ENCODE results near the gene NT5C3B. TPM values are rescaled to one million over a fixed set of nuclear protein-coding genes. Genes with fewer than 3 reads are reported as not detected.

Gene NT5C3B
- total and polyA plus RNA-seq, 4 donors: 43.5 to 155 (median 82.3) TPM

- H3K27me3 ChIP-seq (ENCODE audit: control insufficient read depth in 1 of 2, insufficient read depth in 2 of 2, low read length in 1 of 2): no peaks in the 10 kb centered on the region
- no peaks in the 10 kb centered on the region for H3K9me3 ChIP-seq (ENCODE audit: control insufficient read depth, low read length)
- intact Hi-C loops (cut with DNase I): no loop called here
- no peaks in the 10 kb centered on the region for H3K36me3 ChIP-seq (ENCODE audit: control insufficient read depth in 1 of 2, insufficient read depth in 2 of 2, low read length in 1 of 2)
- ATAC-seq (ENCODE audit: low FRiP score) (no peak), DNase-seq (no peak)
- WGBS, 2 donors: 88 to 93% methylated on average over 10 of the region's 10 CpGs
- H3K4me1 ChIP-seq (ENCODE audit: control insufficient read depth in 1 of 2, insufficient read depth in 2 of 2, low read length in 2 of 2): no peaks in the 10 kb centered on the region
- no peak overlapping the region for H3K4me3 ChIP-seq (ENCODE audit: low read length in 2 of 2)
- no peak overlapping the region for H3K27ac ChIP-seq (ENCODE audit: low read depth in 1 of 2, low read length in 2 of 2)
Measured at GRCh38 chr17:41796121-41796895, 39.7 kb downstream of the NT5C3B start.

DNA sequence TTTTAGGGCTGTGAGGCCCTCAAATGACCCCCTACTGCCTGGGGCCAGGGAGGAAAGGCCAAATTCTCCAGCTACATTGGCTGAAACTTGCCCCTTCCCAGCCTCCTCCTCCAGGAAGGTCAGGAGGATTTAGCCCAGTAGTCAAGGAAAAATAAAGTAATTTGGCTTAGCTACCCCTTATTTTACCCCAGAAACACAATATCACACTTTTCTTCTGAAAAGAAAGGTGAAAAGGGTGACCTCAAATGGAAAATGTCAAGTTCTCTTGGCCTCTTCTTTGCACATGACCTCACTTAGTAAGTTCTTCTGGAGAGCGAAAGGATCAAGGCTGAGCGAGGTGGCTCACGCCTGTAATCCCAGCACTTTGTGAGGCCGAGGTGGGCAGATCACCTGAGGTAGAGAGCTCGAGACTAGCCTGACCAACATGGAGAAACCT, 41.5 kb downstream of the NT5C3B start:
- no peak overlapping the region for H3K4me3 ChIP-seq (ENCODE audit: low read length in 2 of 2)
- intact Hi-C loops (cut with DNase I): no loop called here
- no peak overlapping the region for H3K27ac ChIP-seq (ENCODE audit: low read depth in 1 of 2, low read length in 2 of 2)
- ATAC-seq (ENCODE audit: low FRiP score) (no peak), DNase-seq (no peak)
- WGBS, 2 donors: 96 to 97% methylated on average over 5 of the region's 5 CpGs
- no peaks in the 10 kb centered on the region for H3K36me3 ChIP-seq (ENCODE audit: control insufficient read depth in 1 of 2, insufficient read depth in 2 of 2, low read length in 1 of 2)
- no peaks in the 10 kb centered on the region for H3K27me3 ChIP-seq (ENCODE audit: control insufficient read depth in 1 of 2, insufficient read depth in 2 of 2, low read length in 1 of 2)
- no peaks in the 10 kb centered on the region for H3K9me3 ChIP-seq (ENCODE audit: control insufficient read depth, low read length)
- H3K4me1 ChIP-seq (ENCODE audit: control insufficient read depth in 1 of 2, insufficient read depth in 2 of 2, low read length in 2 of 2): no peaks in the 10 kb centered on the region

DNA sequence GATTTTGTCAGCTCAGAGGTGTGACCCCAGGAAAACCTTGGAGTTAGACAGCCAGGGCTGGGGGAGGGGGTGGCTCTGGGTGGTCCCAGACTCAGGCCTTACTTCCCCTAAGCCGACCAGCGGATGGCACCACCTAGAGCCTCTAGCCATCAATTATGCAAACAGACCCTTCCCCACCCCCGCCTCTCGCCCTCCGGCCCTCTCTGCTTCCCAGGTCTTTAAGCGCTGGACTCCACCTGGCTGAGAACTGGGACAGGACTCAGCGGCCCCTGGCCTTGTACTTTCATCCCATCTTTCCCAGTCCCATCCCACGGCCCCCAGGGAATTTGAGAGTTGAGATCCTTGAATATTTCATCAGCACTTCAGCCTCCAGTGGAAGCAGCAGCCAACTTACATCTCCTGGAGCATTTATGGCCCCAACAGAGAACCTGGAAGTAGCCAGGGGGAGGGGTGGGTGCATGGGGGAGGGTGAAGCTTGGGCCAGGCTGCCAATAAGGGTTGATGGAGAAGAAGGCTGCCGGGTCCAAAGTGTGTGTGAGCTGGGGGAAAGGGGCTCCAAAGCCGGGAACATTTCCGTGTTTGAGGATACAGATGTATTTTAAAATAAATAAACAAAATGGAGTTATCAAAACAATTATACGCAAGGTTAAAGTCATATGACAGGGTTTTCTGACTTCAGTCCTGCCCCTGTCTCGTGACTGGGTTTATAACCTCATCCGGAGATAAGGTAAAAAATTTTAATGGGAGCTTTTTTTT, 42.1 kb downstream of the NT5C3B start:
- intact Hi-C loops (cut with DNase I): no loop called here
- H3K27ac ChIP-seq (ENCODE audit: low read depth in 1 of 2, low read length in 2 of 2): no peak overlapping the region
- H3K36me3 ChIP-seq (ENCODE audit: control insufficient read depth in 1 of 2, insufficient read depth in 2 of 2, low read length in 1 of 2): no peaks in the 10 kb centered on the region
- no peaks in the 10 kb centered on the region for H3K9me3 ChIP-seq (ENCODE audit: control insufficient read depth, low read length)
- no peaks in the 10 kb centered on the region for H3K4me1 ChIP-seq (ENCODE audit: control insufficient read depth in 1 of 2, insufficient read depth in 2 of 2, low read length in 2 of 2)
- H3K4me3 ChIP-seq (ENCODE audit: low read length in 2 of 2): no peak overlapping the region
- ATAC-seq (ENCODE audit: low FRiP score): peak; percentile 39
- WGBS, 2 donors: 87 to 88% methylated on average over 14 of the region's 14 CpGs
- no peak for DNase-seq
- no peaks in the 10 kb centered on the region for H3K27me3 ChIP-seq (ENCODE audit: control insufficient read depth in 1 of 2, insufficient read depth in 2 of 2, low read length in 1 of 2)

GRCh38 chr17:41792845-41793783, 42.9 kb downstream of the NT5C3B start:
- ATAC-seq (ENCODE audit: low FRiP score): peak; percentile 71
- H3K4me3 ChIP-seq (ENCODE audit: low read length in 2 of 2): no peak overlapping the region
- no peaks in the 10 kb centered on the region for H3K27me3 ChIP-seq (ENCODE audit: control insufficient read depth in 1 of 2, insufficient read depth in 2 of 2, low read length in 1 of 2)
- H3K4me1 ChIP-seq (ENCODE audit: control insufficient read depth in 1 of 2, insufficient read depth in 2 of 2, low read length in 2 of 2): no peaks in the 10 kb centered on the region
- DNase-seq: peak in 1 of 2 donors; percentile 63
- no peak overlapping the region for H3K27ac ChIP-seq (ENCODE audit: low read depth in 1 of 2, low read length in 2 of 2)
- H3K36me3 ChIP-seq (ENCODE audit: control insufficient read depth in 1 of 2, insufficient read depth in 2 of 2, low read length in 1 of 2): no peaks in the 10 kb centered on the region
- intact Hi-C loops (cut with DNase I): no loop called here
- WGBS, 2 donors: 24 to 27% methylated on average over 22 of the region's 22 CpGs
- no peaks in the 10 kb centered on the region for H3K9me3 ChIP-seq (ENCODE audit: control insufficient read depth, low read length)

DNA sequence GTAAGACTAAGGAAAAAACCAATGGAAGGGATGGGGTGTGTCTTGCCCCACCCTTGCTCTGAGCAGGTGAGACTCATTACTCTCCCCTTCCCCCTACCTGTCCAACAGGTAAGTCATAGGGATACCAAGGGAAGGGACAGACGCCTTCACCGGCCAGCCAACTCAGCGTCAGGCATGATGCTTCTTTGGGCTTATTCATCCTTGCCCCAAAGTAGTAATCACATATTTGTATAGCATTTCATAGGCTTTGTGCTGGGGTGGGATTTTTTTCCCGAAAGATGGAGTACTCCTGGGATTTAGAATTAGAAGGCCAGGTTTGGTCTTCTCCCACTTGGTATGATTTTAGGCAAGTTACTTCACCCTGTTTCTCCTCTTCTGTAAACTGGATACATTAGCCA, 49.0 kb downstream of the NT5C3B start:
- WGBS, 2 donors: 33 to 37% methylated on average over 4 of the region's 4 CpGs
- DNase-seq (no peak), ATAC-seq (ENCODE audit: low FRiP score) (no peak)
- no peaks in the 10 kb centered on the region for H3K9me3 ChIP-seq (ENCODE audit: control insufficient read depth, low read length)
- peaks cover 0 to 6% of the 10 kb centered on the region in 2 donors for H3K4me1 ChIP-seq (ENCODE audit: control insufficient read depth in 1 of 2, insufficient read depth in 2 of 2, low read length in 2 of 2)
- H3K36me3 ChIP-seq (ENCODE audit: control insufficient read depth in 1 of 2, insufficient read depth in 2 of 2, low read length in 1 of 2): no peaks in the 10 kb centered on the region
- no peak overlapping the region for H3K27ac ChIP-seq (ENCODE audit: low read depth in 1 of 2, low read length in 2 of 2)
- H3K27me3 ChIP-seq (ENCODE audit: control insufficient read depth in 1 of 2, insufficient read depth in 2 of 2, low read length in 1 of 2): no peaks in the 10 kb centered on the region
- intact Hi-C loops (cut with DNase I): no loop called here
- no peak overlapping the region for H3K4me3 ChIP-seq (ENCODE audit: low read length in 2 of 2)

- peaks cover 0 to 6% of the 10 kb centered on the region in 2 donors for H3K4me1 ChIP-seq (ENCODE audit: control insufficient read depth in 1 of 2, insufficient read depth in 2 of 2, low read length in 2 of 2)
- peak within 1 kb of the TSS; percentile 31 to 51 for H3K4me3 ChIP-seq (ENCODE audit: low read length in 2 of 2)
- peak; percentile 96 for ATAC-seq (ENCODE audit: low FRiP score)
- H3K9me3 ChIP-seq (ENCODE audit: control insufficient read depth, low read length): no peaks in the 10 kb centered on the region
- DNase-seq: peak; percentile 99
- H3K27ac ChIP-seq (ENCODE audit: low read depth in 1 of 2, low read length in 2 of 2): no peak within 1 kb of the TSS
- intact Hi-C loops (cut with DNase I): no loop called here
- 1% methylated on average over 27 to 79 of the region's 79 CpGs for WGBS, 2 donors
- H3K27me3 ChIP-seq (ENCODE audit: control insufficient read depth in 1 of 2, insufficient read depth in 2 of 2, low read length in 1 of 2): no peaks in the 10 kb centered on the region
- no peaks in the 10 kb centered on the region for H3K36me3 ChIP-seq (ENCODE audit: control insufficient read depth in 1 of 2, insufficient read depth in 2 of 2, low read length in 1 of 2)
Measured at GRCh38 chr17:41786227-41787020, 49.6 kb downstream of the NT5C3B start, which contains the start of gene JUP. Gene JUP (minus strand): TSS chr17:41786711. CDS start chr17:41771854, 14,857 bp downstream.

- ATAC-seq (ENCODE audit: low FRiP score) (peak; percentile 24), DNase-seq (no peak)
- H3K27ac ChIP-seq (ENCODE audit: low read depth in 1 of 2, low read length in 2 of 2): no peak overlapping the region
- WGBS, 2 donors: 1% methylated on average over 21 to 22 of the region's 22 CpGs
- intact Hi-C loops (cut with DNase I): no loop called here
- H3K9me3 ChIP-seq (ENCODE audit: control insufficient read depth, low read length): no peaks in the 10 kb centered on the region
- peaks cover 0 to 6% of the 10 kb centered on the region in 2 donors for H3K4me1 ChIP-seq (ENCODE audit: control insufficient read depth in 1 of 2, insufficient read depth in 2 of 2, low read length in 2 of 2)
- H3K27me3 ChIP-seq (ENCODE audit: control insufficient read depth in 1 of 2, insufficient read depth in 2 of 2, low read length in 1 of 2): no peaks in the 10 kb centered on the region
- H3K4me3 ChIP-seq (ENCODE audit: low read length in 2 of 2): peak overlapping the region; percentile 31 to 51
- H3K36me3 ChIP-seq (ENCODE audit: control insufficient read depth in 1 of 2, insufficient read depth in 2 of 2, low read length in 1 of 2): no peaks in the 10 kb centered on the region
Measured at GRCh38 chr17:41785859-41786226, 50.2 kb downstream of the NT5C3B start.

All from aorta (tissue), 5 donors.